MCF 10A (cell line): Measurements from ENCODE around the gene FARP1. TPM values are rescaled to one million over a fixed set of nuclear protein-coding genes. Genes with fewer than 3 reads are reported as not detected.

ENCODE experiments used
- BruUV-seq: library from RNA; stranded (reverse); fragments of 400-500 nt; replicated peaks from 2 replicates; lab custom pipeline; 2021; lab: Mats Ljungman, UMichigan
- CTCF ChIA-PET: fragments of 300-600 bp; sonication (Branson Sonifier 250); formaldehyde crosslinking; extraction: SDS; loops from one replicate; lab custom pipeline; 2021; ENCODE audit warnings: antibody characterized with exemption, inconsistent platforms; lab: Yijun Ruan, JAX
- POLR2A ChIA-PET: fragments of 300-600, 350-650 bp; sonication (Branson Sonifier 250); formaldehyde crosslinking; extraction: SDS; loops from one replicate; lab custom pipeline; 2020; ENCODE audit warnings: antibody characterized with exemption, inconsistent platforms; lab: Yijun Ruan, JAX
- DNase-seq: peaks from one replicate; pipeline ENCODE4 v3.0.0-alpha.2; 2018; ENCODE audit not compliant: unreplicated experiment
- H3K27ac Mint-ChIP-seq: one replicate; pipeline ENCODE4 v1.8.0; 2022; ENCODE audit warnings: mild to moderate bottlenecking, low read depth, mixed read lengths; ENCODE audit not compliant: unreplicated experiment
- H3K27me3 Mint-ChIP-seq: one replicate; pipeline ENCODE4 v1.8.0; 2022; ENCODE audit warnings: mixed read lengths; ENCODE audit not compliant: insufficient read depth, unreplicated experiment
- H3K36me3 Mint-ChIP-seq: one replicate; pipeline ENCODE4 v1.8.0; 2022; ENCODE audit warnings: mild to moderate bottlenecking, moderate library complexity, mixed read lengths; ENCODE audit not compliant: insufficient read depth, unreplicated experiment
- H3K4me1 Mint-ChIP-seq: one replicate; pipeline ENCODE4 v1.8.0; 2022; ENCODE audit warnings: mixed read lengths; ENCODE audit not compliant: insufficient read depth, unreplicated experiment
- H3K4me3 Mint-ChIP-seq: one replicate; pipeline ENCODE4 v1.8.0; 2022; ENCODE audit warnings: mild to moderate bottlenecking, moderate library complexity, mixed read lengths; ENCODE audit not compliant: unreplicated experiment
- H3K9me3 Mint-ChIP-seq: one replicate; pipeline ENCODE4 v1.8.0; 2022; ENCODE audit warnings: mixed read lengths; ENCODE audit not compliant: unreplicated experiment
- CTCF ChIP-seq: fragments of 200-600 bp; IDR thresholded peaks from one replicate; pipeline ENCODE4 v1.8.0; 2022; ENCODE audit warnings: antibody characterized with exemption, mild to moderate bottlenecking; ENCODE audit not compliant: unreplicated experiment
- intact Hi-C: fragments of 100-400 bp; cut with micrococcal nuclease; formaldehyde crosslinking; loops from 2 replicates; pipeline ENCODE4 v1.14.1; 2022
- total RNA-seq: library from RNA; stranded (reverse); gene quantifications from 2 replicates; pipeline ENCODE4 v1.2.3, GENCODE V29; 2022

Gene FARP1
- total RNA-seq, 1 experiment from 2014 or later = 30.1 TPM

GRCh38 chr13:98157609-98158008 is 14.7 kb downstream of the FARP1 start:
- peaks cover 5% of the 10 kb centered on the region for H3K4me1 Mint-ChIP-seq
- ChIA-PET POLR2A (no interaction called here), CTCF (no interaction called here)
- no peaks in the 10 kb centered on the region for H3K9me3 Mint-ChIP-seq
- DNase-seq = no peak
- H3K4me3 Mint-ChIP-seq = no peak overlapping the region
- TF ChIP-seq CTCF = no peak
- H3K27me3 Mint-ChIP-seq = no peaks in the 10 kb centered on the region
- H3K36me3 Mint-ChIP-seq = peaks cover 4% of the 10 kb centered on the region
- BruUV-seq = no TSS peak
- intact Hi-C loops = no loop called here
- no peak overlapping the region for H3K27ac Mint-ChIP-seq

GRCh38 chr13:98158172-98158899 is 15.4 kb downstream of the FARP1 start:
- no peak for TF ChIP-seq CTCF
- ChIA-PET CTCF (interaction anchor here (0.5 to 0.7 kb wide), 2 partner anchors 175 to 486 kb away, joined by 3 to 4 read pairs; no protein-coding TSS in a partner anchor), POLR2A (no interaction called here)
- H3K4me3 Mint-ChIP-seq = no peak overlapping the region
- intact Hi-C loops = no loop called here
- H3K27ac Mint-ChIP-seq = no peak overlapping the region
- no peaks in the 10 kb centered on the region for H3K9me3 Mint-ChIP-seq
- H3K36me3 Mint-ChIP-seq = peaks cover 4% of the 10 kb centered on the region
- no peak for DNase-seq
- H3K4me1 Mint-ChIP-seq = peaks cover 5% of the 10 kb centered on the region
- no TSS peak for BruUV-seq
- H3K27me3 Mint-ChIP-seq = no peaks in the 10 kb centered on the region

GRCh38 chr13:98162935-98163334 is 20.0 kb downstream of the FARP1 start:
- no TSS peak for BruUV-seq
- intact Hi-C loops = no loop called here
- peaks cover 5% of the 10 kb centered on the region for H3K4me1 Mint-ChIP-seq
- ChIA-PET POLR2A (no interaction called here), CTCF (no interaction called here)
- H3K9me3 Mint-ChIP-seq = no peaks in the 10 kb centered on the region
- DNase-seq = no peak
- H3K27me3 Mint-ChIP-seq = no peaks in the 10 kb centered on the region
- H3K4me3 Mint-ChIP-seq = no peak overlapping the region
- no peak overlapping the region for H3K27ac Mint-ChIP-seq
- no peak for TF ChIP-seq CTCF
- H3K36me3 Mint-ChIP-seq = no peaks in the 10 kb centered on the region

GRCh38 chr13:98169331-98169730 is 26.4 kb downstream of the FARP1 start:
- ChIA-PET CTCF (interaction anchor here (0.6 to 0.8 kb wide), 3 partner anchors 59 to 320 kb away, joined by 3 to 5 read pairs (median 3); no protein-coding TSS in a partner anchor), POLR2A (no interaction called here)
- Mint-ChIP-seq H3K27ac (no peak overlapping the region), H3K4me3 (no peak overlapping the region), H3K36me3 (no peaks in the 10 kb centered on the region), H3K9me3 (no peaks in the 10 kb centered on the region), H3K27me3 (no peaks in the 10 kb centered on the region), H3K4me1 (peaks cover 14% of the 10 kb centered on the region)
- DNase-seq = no peak
- no peak for TF ChIP-seq CTCF
- intact Hi-C loops = no loop called here
- no TSS peak for BruUV-seq
